Activated T-helper 2 cell treated with anti-CD3 and anti-CD28 coated beads, Interferon-gamma antibody, Interleukin-2, Interleukin-4, amounts not matched to agents 10 μg/mL and 5 μg/mL and 100 μg/mL, durations not matched to agents 14 hours and 24 hours and 36 hours (primary cell): Measurements from ENCODE around the gene GNL1. TPM values are rescaled to one million over a fixed set of nuclear protein-coding genes. Genes with fewer than 3 reads are reported as not detected.
"Not testable (repeated sequence)": the region's sequence is repeated elsewhere in the genome, so short reads cannot be mapped to it uniquely, and the experiment has no call there.

Experiments
- DNase-seq: peaks from one replicate; pipeline ENCODE4 v3.0.0; 2021; ENCODE audit warnings: low spot score
- H3K27ac Mint-ChIP-seq: one replicate; pipeline ENCODE4 v1.8.0; 2021; ENCODE audit warnings: mixed read lengths
- H3K27me3 Mint-ChIP-seq: one replicate; pipeline ENCODE4 v1.8.0; 2021; ENCODE audit warnings: low read depth, mixed read lengths
- H3K36me3 Mint-ChIP-seq: one replicate; pipeline ENCODE4 v1.8.0; 2021; ENCODE audit warnings: low read depth, mixed read lengths
- H3K4me1 Mint-ChIP-seq: one replicate; pipeline ENCODE4 v1.8.0; 2021; ENCODE audit warnings: low read depth, mixed read lengths
- H3K4me3 Mint-ChIP-seq: one replicate; pipeline ENCODE4 v1.8.0; 2021; ENCODE audit warnings: low read depth, mild to moderate bottlenecking, moderate library complexity, mixed read lengths
- H3K9me3 Mint-ChIP-seq: one replicate; pipeline ENCODE4 v1.8.0; 2021; ENCODE audit warnings: mixed read lengths
- intact Hi-C: fragments of 100-400 bp; cut with micrococcal nuclease; formaldehyde crosslinking; loops from one replicate; pipeline ENCODE4 v1.15.1; 2023
- total RNA-seq: library from RNA; stranded (reverse); gene quantifications from 2 replicates; pipeline ENCODE4 v1.2.3, GENCODE V29; 2022

Gene GNL1
- total RNA-seq, 1 donor from 2014 or later = 79.8 TPM

- peaks cover 1% of the 10 kb centered on the region for H3K27me3 Mint-ChIP-seq
- no peak for DNase-seq
- H3K4me1 Mint-ChIP-seq = peaks cover 31% of the 10 kb centered on the region
- H3K27ac Mint-ChIP-seq = no peak overlapping the region
- H3K9me3 Mint-ChIP-seq = no peaks in the 10 kb centered on the region
- peaks cover 17% of the 10 kb centered on the region for H3K36me3 Mint-ChIP-seq
- intact Hi-C loops = loop anchor here (5.0 kb wide), 1 partner anchor 55 kb away; no protein-coding TSS in a partner anchor
- peak overlapping the region; percentile 67 for H3K4me3 Mint-ChIP-seq
Measured at GRCh38 chr6:30542404-30542725, 13.9 kb downstream of the GNL1 start.

GRCh38 chr6:30541515-30542403, 14.5 kb downstream of the GNL1 start:
- H3K36me3 Mint-ChIP-seq = peaks cover 14% of the 10 kb centered on the region
- intact Hi-C loops = loop anchor here (2.0 to 5.0 kb wide), 2 partner anchors 45 to 56 kb away; no protein-coding TSS in a partner anchor
- H3K4me1 Mint-ChIP-seq = peaks cover 31% of the 10 kb centered on the region
- H3K27me3 Mint-ChIP-seq = peaks cover 1% of the 10 kb centered on the region
- H3K9me3 Mint-ChIP-seq = no peaks in the 10 kb centered on the region
- peak; percentile 71 for DNase-seq
- peak overlapping the region; percentile 23 for H3K27ac Mint-ChIP-seq
- H3K4me3 Mint-ChIP-seq = peak overlapping the region; percentile 67

- Mint-ChIP-seq H3K36me3 (no peaks in the 10 kb centered on the region), H3K27ac (no peak overlapping the region)
Measured at GRCh38 chr6:30537931-30538330, 18.4 kb downstream of the GNL1 start.

GRCh38 chr6:30533460-30534294, 22.6 kb downstream of the GNL1 start:
- Mint-ChIP-seq H3K36me3 (no peaks in the 10 kb centered on the region), H3K9me3 (no peaks in the 10 kb centered on the region), H3K27ac (no peak overlapping the region), H3K4me3 (no peak overlapping the region), H3K4me1 (peaks cover 35% of the 10 kb centered on the region), H3K27me3 (peaks cover 1% of the 10 kb centered on the region)
- DNase-seq = no peak
- intact Hi-C loops = no loop called here

More at GRCh38 chr6:30537931-30538330, 18.4 kb downstream of the GNL1 start:
- no peak overlapping the region for H3K4me3 Mint-ChIP-seq
- H3K27me3 Mint-ChIP-seq = peaks cover 1% of the 10 kb centered on the region
- no peak for DNase-seq
- peaks cover 23% of the 10 kb centered on the region for H3K4me1 Mint-ChIP-seq
- intact Hi-C loops = no loop called here
- H3K9me3 Mint-ChIP-seq = no peaks in the 10 kb centered on the region

GRCh38 chr6:30530014-30530413, 26.3 kb downstream of the GNL1 start:
- Mint-ChIP-seq H3K4me1 (peaks cover 54% of the 10 kb centered on the region), H3K4me3 (no peak overlapping the region), H3K27me3 (no peaks in the 10 kb centered on the region), H3K9me3 (peaks cover 5% of the 10 kb centered on the region), H3K27ac (peak overlapping the region; percentile 83), H3K36me3 (peaks cover 11% of the 10 kb centered on the region)
- intact Hi-C loops = no loop called here
- no peak for DNase-seq

GRCh38 chr6:30529349-30529875, 26.9 kb downstream of the GNL1 start:
- not testable (repeated sequence) for H3K9me3 Mint-ChIP-seq, DNase-seq, H3K27me3 Mint-ChIP-seq, H3K4me3 Mint-ChIP-seq
- Mint-ChIP-seq H3K27ac (peak overlapping the region; percentile 83), H3K36me3 (peaks cover 17% of the 10 kb centered on the region), H3K4me1 (peaks cover 58% of the 10 kb centered on the region)
- intact Hi-C loops = loop anchor here (1.0 to 5.0 kb wide), 4 partner anchors 13 to 317 kb away; partner anchors contain the start of genes HLA-E and TRIM26

- H3K27me3 Mint-ChIP-seq, H3K27ac Mint-ChIP-seq, H3K4me3 Mint-ChIP-seq, DNase-seq: not testable (repeated sequence)
- Mint-ChIP-seq H3K9me3 (peaks cover 27% of the 10 kb centered on the region), H3K4me1 (peaks cover 66% of the 10 kb centered on the region), H3K36me3 (peaks cover 37% of the 10 kb centered on the region)
- intact Hi-C loops = loop anchor here (5.0 kb wide), 2 partner anchors 211 to 314 kb away; partner anchors contain the start of gene TRIM26
Measured at GRCh38 chr6:30526444-30526843, 29.8 kb downstream of the GNL1 start.

- peaks cover 52% of the 10 kb centered on the region for H3K4me1 Mint-ChIP-seq
- DNase-seq, H3K27me3 Mint-ChIP-seq, intact Hi-C loops: not testable (repeated sequence)
- peaks cover 58% of the 10 kb centered on the region for H3K36me3 Mint-ChIP-seq
- peak overlapping the region; percentile 64 for H3K27ac Mint-ChIP-seq
- H3K9me3 Mint-ChIP-seq = peaks cover 37% of the 10 kb centered on the region
- H3K4me3 Mint-ChIP-seq = peak overlapping the region; percentile 0
Measured at GRCh38 chr6:30521952-30522351, 34.3 kb downstream of the GNL1 start.

GRCh38 chr6:30521082-30521481, 35.2 kb downstream of the GNL1 start:
- intact Hi-C loops = not testable (repeated sequence)
- peaks cover 53% of the 10 kb centered on the region for H3K4me1 Mint-ChIP-seq

GRCh38 chr6:30520522-30520921, 35.8 kb downstream of the GNL1 start:
- H3K9me3 Mint-ChIP-seq = peaks cover 37% of the 10 kb centered on the region
- H3K4me1 Mint-ChIP-seq = peaks cover 52% of the 10 kb centered on the region
- intact Hi-C loops = no loop called here
- no peak overlapping the region for H3K4me3 Mint-ChIP-seq
- H3K27ac Mint-ChIP-seq = no peak overlapping the region
- no peak for DNase-seq
- peaks cover 52% of the 10 kb centered on the region for H3K36me3 Mint-ChIP-seq
- H3K27me3 Mint-ChIP-seq = no peaks in the 10 kb centered on the region

More at GRCh38 chr6:30521082-30521481, 35.2 kb downstream of the GNL1 start:
- not testable (repeated sequence) for DNase-seq, H3K27me3 Mint-ChIP-seq, H3K4me3 Mint-ChIP-seq, H3K27ac Mint-ChIP-seq
- Mint-ChIP-seq H3K36me3 (peaks cover 57% of the 10 kb centered on the region), H3K9me3 (peaks cover 37% of the 10 kb centered on the region)

- H3K9me3 Mint-ChIP-seq = peaks cover 23% of the 10 kb centered on the region
- not testable (repeated sequence) for H3K27me3 Mint-ChIP-seq, H3K4me3 Mint-ChIP-seq, DNase-seq
- H3K4me1 Mint-ChIP-seq = peaks cover 48% of the 10 kb centered on the region
- intact Hi-C loops = loop anchor here (5.0 kb wide), 1 partner anchor 294 kb away; no protein-coding TSS in a partner anchor
- H3K36me3 Mint-ChIP-seq = peaks cover 36% of the 10 kb centered on the region
- H3K27ac Mint-ChIP-seq = peak overlapping the region; percentile 28
Measured at GRCh38 chr6:30518505-30519145, 37.7 kb downstream of the GNL1 start.
